Sigmoid colon (tissue), 7 donors: ENCODE data around the gene DENND2A. TPM values are rescaled to one million over a fixed set of nuclear protein-coding genes. Genes with fewer than 3 reads are reported as not detected.
"Not testable (repeated sequence)": the region's sequence is repeated elsewhere in the genome, so short reads cannot be mapped to it uniquely, and the experiment has no call there.

Experiments
- DNase-seq: peaks from one replicate; pipeline ENCODE4 v3.0.0-alpha.2; 2019
- H3K27ac ChIP-seq, 4 donors: fragments of 200-600 bp; sonication (generic); one replicate each; pipeline ENCODE4 v1.5.1; 2016 to 2019; ENCODE audit warnings: mild to moderate bottlenecking in 1 of 4
- H3K27me3 ChIP-seq, 3 donors: fragments of 200-600 bp; sonication (generic); one replicate each; pipeline ENCODE4 v1.5.1; 2019; ENCODE audit warnings: mild to moderate bottlenecking in 1 of 3
- H3K36me3 ChIP-seq, 4 donors: fragments of 200-600 bp; sonication (generic); one replicate each; pipeline ENCODE4 v1.5.1; 2016 to 2019
- H3K4me1 ChIP-seq, 4 donors: fragments of 200-600 bp; sonication (generic); one replicate each; pipeline ENCODE4 v1.5.1; 2017 to 2019
- H3K4me3 ChIP-seq, 4 donors: fragments of 200-600 bp; sonication (generic); one replicate each; pipeline ENCODE4 v1.5.1; 2017 to 2019; ENCODE audit warnings: mild to moderate bottlenecking in 2 of 4, moderate library complexity in 1 of 4
- H3K9me3 ChIP-seq, 4 donors: fragments of 200-600 bp in 3 of 4; sonication (generic) in 3 of 4; one replicate each; pipeline versions ENCODE4 v1.5.1 to v1.6.1; 2013 to 2019
- CTCF ChIP-seq, 4 experiments: fragments of 450-650 bp in 3 of 4; fragments of 200-600 bp in 1 of 4; IDR thresholded peaks; one replicate each; pipeline ENCODE4 v1.5.1; 2016 to 2019; ENCODE audit warnings: antibody characterized with exemption in 4 of 4, mild to moderate bottlenecking in 3 of 4, moderate library complexity in 2 of 4
- EP300 ChIP-seq, 4 donors: sonication (generic); formaldehyde crosslinking; IDR thresholded peaks; one replicate each; pipeline ENCODE4 v1.6.1; 2017; ENCODE audit warnings: antibody characterized with exemption in 4 of 4
- POLR2A ChIP-seq, 2 donors: fragments of 450-650 bp; IDR thresholded peaks; one replicate each; pipeline ENCODE4 v1.6.1; 2016; ENCODE audit warnings: antibody characterized with exemption in 2 of 2, mild to moderate bottlenecking in 2 of 2, moderate library complexity in 2 of 2
- POLR2AphosphoS5 ChIP-seq, 4 donors: sonication (generic); formaldehyde crosslinking; IDR thresholded peaks; one replicate each; pipeline ENCODE4 v1.6.1; 2017; ENCODE audit warnings: antibody characterized with exemption in 4 of 4
- WGBS, 2 donors: extraction: QIAGEN DNeasy Blood & Tissue Kit; methylation state at CpG; one replicate each; pipeline ENCODE4 v1.1.7; 2013; 5-methylcytosine and 5-hydroxymethylcytosine counted together
- intact Hi-C: fragments of 100-400 bp; cut with DNase I; formaldehyde crosslinking; loops from one replicate; pipeline ENCODE4 v1.15.1; 2023
- polyA plus RNA-seq, 3 donors: library from polyadenylated mRNA; stranded (reverse); fragments of 200-250 nt; gene quantifications; one replicate each; pipeline ENCODE4 v1.2.3, GENCODE V29; 2013
- total RNA-seq, 4 donors: library from RNA; depleted of rRNA; stranded (reverse); fragments of >200 nt; gene quantifications; one replicate each; pipeline ENCODE4 v1.1.0, GENCODE V29; 2016
- donor health status: healthy with polysubstance abuse.
- donor health status: Bipolar disorder and iron deficiency.
- donor health status: healthy.

The DENND2A gene
- total and polyA plus RNA-seq, 7 donors, result 6.2 to 38.8 (median 11.4) TPM

DNA sequence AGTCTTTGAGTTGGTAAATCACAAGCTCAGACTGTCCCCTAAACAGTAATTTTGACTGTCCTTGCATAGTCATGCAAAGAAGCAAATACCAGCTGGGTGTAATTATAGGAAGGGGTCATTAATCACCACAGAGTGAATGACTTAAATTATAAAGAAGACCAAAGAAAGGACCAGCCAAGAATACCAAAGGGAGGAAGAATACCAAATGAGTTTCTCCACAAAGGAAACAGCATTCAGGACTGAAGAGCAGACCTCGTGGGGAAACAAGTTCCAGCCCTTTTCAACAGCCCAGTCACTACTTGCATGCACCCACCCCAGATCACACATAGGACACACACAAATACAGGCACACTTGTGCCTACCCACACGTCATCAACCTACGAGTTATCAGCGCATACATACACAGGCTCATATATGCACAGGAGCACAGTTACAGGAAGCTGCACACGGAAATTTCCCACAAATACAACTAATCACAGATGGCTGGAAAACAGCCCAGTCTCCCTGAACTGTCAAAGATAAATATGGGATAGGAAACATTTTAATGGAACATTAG lies 77.6 kb downstream of the DENND2A start:
- WGBS, 2 donors, result 74 to 77% methylated on average over 5 of the region's 5 CpGs
- TF ChIP-seq POLR2AphosphoS5 (IDR thresholded peaks at IDR 0.05) (no peak), EP300 (IDR thresholded peaks at IDR 0.05) (no peak), POLR2A (IDR thresholded peaks at IDR 0.05) (no peak), CTCF (IDR thresholded peaks at IDR 0.05) (no peak)
- Histone ChIP-seq H3K9me3 (no peaks in the 10 kb centered on the region), H3K4me1 (peaks cover 0 to 20% (median 18%) of the 10 kb centered on the region in 4 donors), H3K27ac (peak overlapping the region in 1 of 4 donors; percentile 24), H3K4me3 (no peak overlapping the region), H3K36me3 (peaks cover 0 to 8% (median 5%) of the 10 kb centered on the region in 4 donors), H3K27me3 (no peaks in the 10 kb centered on the region)
- intact Hi-C loops, result no loop called here
- DNase-seq, result no peak

DNA sequence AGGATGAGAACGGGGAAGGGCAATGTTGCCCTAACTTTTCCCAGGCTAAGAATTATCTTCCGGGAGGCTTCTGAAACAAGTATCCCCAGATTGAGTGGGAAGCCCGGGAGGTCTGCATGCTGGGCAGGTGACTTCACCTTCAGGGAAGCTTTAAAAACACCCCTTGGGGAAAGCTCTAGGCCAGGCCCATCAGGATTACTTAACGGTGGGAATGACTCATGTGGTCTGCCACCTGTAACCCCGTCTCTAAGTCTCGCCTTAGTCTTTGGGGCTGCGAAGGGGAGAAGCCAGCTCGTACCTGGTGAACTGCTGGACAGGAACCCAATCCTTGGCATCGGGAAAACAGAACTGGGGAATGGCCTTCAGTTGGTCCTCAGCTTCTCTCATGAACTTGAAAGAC lies 81.2 kb downstream of the DENND2A start:
- H3K27me3 ChIP-seq, result no peaks in the 10 kb centered on the region
- intact Hi-C loops, result no loop called here
- DNase-seq, result no peak
- no peaks in the 10 kb centered on the region for H3K9me3 ChIP-seq
- WGBS, 2 donors, result 87 to 88% methylated on average over 9 of the region's 9 CpGs
- no peak overlapping the region for H3K4me3 ChIP-seq
- TF ChIP-seq POLR2A (IDR thresholded peaks at IDR 0.05) (no peak), POLR2AphosphoS5 (IDR thresholded peaks at IDR 0.05) (no peak), CTCF (IDR thresholded peaks at IDR 0.05) (no peak), EP300 (IDR thresholded peaks at IDR 0.05) (no peak)
- H3K36me3 ChIP-seq, result peaks cover 0 to 26% (median 10%) of the 10 kb centered on the region in 4 donors
- peak overlapping the region in 1 of 4 donors; percentile 54 for H3K27ac ChIP-seq
- H3K4me1 ChIP-seq, result no peaks in the 10 kb centered on the region

DNA sequence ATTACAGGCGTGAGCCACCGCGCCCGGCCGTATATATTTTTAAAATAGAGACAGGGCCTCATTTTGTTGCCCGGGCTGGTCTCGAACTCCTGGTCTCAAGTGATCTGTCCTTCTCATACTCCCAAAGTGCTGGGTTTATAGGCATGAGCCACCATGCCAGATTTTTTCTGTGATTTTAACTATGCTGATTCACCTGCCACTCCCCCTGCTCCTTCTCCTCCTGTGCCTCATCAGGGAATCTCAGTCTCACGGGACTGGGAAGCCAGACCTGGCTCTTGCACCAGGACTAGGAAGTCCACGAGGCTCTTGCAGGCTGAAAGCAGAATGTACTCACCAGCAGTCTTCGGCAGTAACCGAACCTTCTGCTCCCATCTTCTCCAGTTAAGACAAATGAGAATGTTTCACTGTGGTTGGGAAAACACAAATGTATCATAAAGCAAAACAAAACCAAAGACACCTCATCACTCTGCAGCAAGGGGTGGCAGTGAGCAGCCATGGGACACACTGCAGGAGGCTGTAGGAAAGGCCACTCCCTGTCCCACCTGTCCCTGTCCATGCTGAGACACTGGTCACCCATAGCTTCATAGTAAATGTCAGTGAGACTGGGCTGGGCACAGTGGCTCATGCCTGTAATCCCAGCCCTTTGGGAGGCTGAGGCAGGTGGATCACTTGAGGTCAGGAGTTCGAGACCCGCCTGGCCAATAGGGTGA lies 82.6 kb downstream of the DENND2A start:
- TF ChIP-seq POLR2A (IDR thresholded peaks at IDR 0.05), result no peak
- no peak for TF ChIP-seq CTCF (IDR thresholded peaks at IDR 0.05)
- no peak for TF ChIP-seq EP300 (IDR thresholded peaks at IDR 0.05)
- no peak for TF ChIP-seq POLR2AphosphoS5 (IDR thresholded peaks at IDR 0.05)
- 88 to 91% methylated on average over 13 of the region's 13 CpGs for WGBS, 2 donors
- Histone ChIP-seq H3K27ac (no peak overlapping the region), H3K36me3 (peaks cover 0 to 26% (median 10%) of the 10 kb centered on the region in 4 donors), H3K4me1 (no peaks in the 10 kb centered on the region), H3K27me3 (no peaks in the 10 kb centered on the region), H3K4me3 (no peak overlapping the region), H3K9me3 (no peaks in the 10 kb centered on the region)
- no peak for DNase-seq
- intact Hi-C loops, result no loop called here

- peaks cover 0 to 26% (median 10%) of the 10 kb centered on the region in 4 donors for H3K36me3 ChIP-seq
- 94 to 96% methylated on average over 6 of the region's 6 CpGs for WGBS, 2 donors
- H3K27me3 ChIP-seq, result no peaks in the 10 kb centered on the region
Measured at GRCh38 chr7:140557069-140557468, 83.5 kb downstream of the DENND2A start.

GRCh38 chr7:140553236-140553635 lies 87.4 kb downstream of the DENND2A start:
- WGBS, 2 donors, result 89 to 93% methylated on average over 10 of the region's 10 CpGs
- intact Hi-C loops, H3K4me3 ChIP-seq, DNase-seq, H3K27me3 ChIP-seq, H3K27ac ChIP-seq, H3K9me3 ChIP-seq: not testable (repeated sequence)
- Histone ChIP-seq H3K4me1 (peaks cover 0 to 15% (median 8%) of the 10 kb centered on the region in 4 donors), H3K36me3 (peaks cover 0 to 26% (median 3%) of the 10 kb centered on the region in 4 donors)

More at GRCh38 chr7:140557069-140557468, 83.5 kb downstream of the DENND2A start:
- intact Hi-C loops, result no loop called here
- no peak overlapping the region for H3K4me3 ChIP-seq
- no peak for DNase-seq
- H3K27ac ChIP-seq, result no peak overlapping the region
- H3K9me3 ChIP-seq, result no peaks in the 10 kb centered on the region
- TF ChIP-seq EP300 (IDR thresholded peaks at IDR 0.05) (no peak), POLR2AphosphoS5 (IDR thresholded peaks at IDR 0.05) (no peak), POLR2A (IDR thresholded peaks at IDR 0.05) (no peak), CTCF (IDR thresholded peaks at IDR 0.05) (no peak)
- peaks cover 0 to 6% (median under 1%) of the 10 kb centered on the region in 4 donors for H3K4me1 ChIP-seq
